ENCODE results near the gene OR1K1. TPM values are rescaled to one million over a fixed set of nuclear protein-coding genes. Genes with fewer than 3 reads are reported as not detected.

The OR1K1 gene
- total RNA-seq, 3 donors from 2014 or later, result not detected

GRCh38 chr9:122810306-122810946 lies 10.5 kb downstream of the OR1K1 start:
- no peaks in the 10 kb centered on the region for H3K27me3 ChIP-seq

GRCh38 chr9:122812736-122813135 lies 12.8 kb downstream of the OR1K1 start:
- no peak for DNase-seq (ENCODE audit: low spot score in 2 of 2)
- Histone ChIP-seq H3K9me3 (no peaks in the 10 kb centered on the region), H3K36me3 (no peaks in the 10 kb centered on the region), H3K27ac (no peak overlapping the region), H3K4me3 (no peak overlapping the region), H3K27me3 (no peaks in the 10 kb centered on the region), H3K4me1 (no peaks in the 10 kb centered on the region)
- intact Hi-C loops (cut with DNase I; ENCODE audit: low total_unique reads), result no loop called here
- no peak for TF ChIP-seq POLR2A (IDR thresholded peaks at IDR 0.05)
- TF ChIP-seq POLR2AphosphoS5 (IDR thresholded peaks at IDR 0.05), result no peak
- no peak for TF ChIP-seq CTCF (IDR thresholded peaks at IDR 0.05)

More at GRCh38 chr9:122810306-122810946, 10.5 kb downstream of the OR1K1 start:
- Histone ChIP-seq H3K4me3 (peak overlapping the region in 1 of 3 donors; percentile 4), H3K27ac (peak overlapping the region; percentile 45 to 56), H3K9me3 (no peaks in the 10 kb centered on the region), H3K4me1 (no peaks in the 10 kb centered on the region), H3K36me3 (no peaks in the 10 kb centered on the region)
- peak in 2 of 3 donors; percentile 39 to 48 for TF ChIP-seq POLR2AphosphoS5 (IDR thresholded peaks at IDR 0.05)
- TF ChIP-seq POLR2A (IDR thresholded peaks at IDR 0.05), result no peak
- peak; percentile 83 to 91 (median 88) for TF ChIP-seq CTCF (IDR thresholded peaks at IDR 0.05)
- peak; percentile 53 to 78 for DNase-seq (ENCODE audit: low spot score in 2 of 2)
- intact Hi-C loops (cut with DNase I; ENCODE audit: low total_unique reads), result no loop called here

- no peaks in the 10 kb centered on the region for H3K27me3 ChIP-seq
- H3K9me3 ChIP-seq, result no peaks in the 10 kb centered on the region
- DNase-seq (ENCODE audit: low spot score in 2 of 2), result no peak
- no peak overlapping the region for H3K27ac ChIP-seq
- TF ChIP-seq POLR2AphosphoS5 (IDR thresholded peaks at IDR 0.05), result no peak
- no peaks in the 10 kb centered on the region for H3K4me1 ChIP-seq
- no peak overlapping the region for H3K4me3 ChIP-seq
- intact Hi-C loops (cut with DNase I; ENCODE audit: low total_unique reads), result no loop called here
- H3K36me3 ChIP-seq, result no peaks in the 10 kb centered on the region
Observed at GRCh38 chr9:122814545-122814944, 14.6 kb downstream of the OR1K1 start.

GRCh38 chr9:122815544-122815943 lies 15.6 kb downstream of the OR1K1 start:
- intact Hi-C loops (cut with DNase I; ENCODE audit: low total_unique reads), result no loop called here
- peak overlapping the region in 1 of 3 donors; percentile 7 for H3K4me3 ChIP-seq
- H3K9me3 ChIP-seq, result no peaks in the 10 kb centered on the region
- H3K27ac ChIP-seq, result peak overlapping the region in 1 of 2 donors; percentile 9
- no peaks in the 10 kb centered on the region for H3K4me1 ChIP-seq
- no peak for DNase-seq (ENCODE audit: low spot score in 2 of 2)
- no peaks in the 10 kb centered on the region for H3K36me3 ChIP-seq
- no peak for TF ChIP-seq CTCF (IDR thresholded peaks at IDR 0.05)
- TF ChIP-seq POLR2A (IDR thresholded peaks at IDR 0.05), result no peak
- TF ChIP-seq POLR2AphosphoS5 (IDR thresholded peaks at IDR 0.05), result no peak
- no peaks in the 10 kb centered on the region for H3K27me3 ChIP-seq

GRCh38 chr9:122816163-122816867 lies 16.4 kb downstream of the OR1K1 start:
- intact Hi-C loops (cut with DNase I; ENCODE audit: low total_unique reads), result no loop called here

More at GRCh38 chr9:122816163-122816867, 16.4 kb downstream of the OR1K1 start:
- no peak for TF ChIP-seq CTCF (IDR thresholded peaks at IDR 0.05)
- no peak for TF ChIP-seq POLR2AphosphoS5 (IDR thresholded peaks at IDR 0.05)
- no peak for TF ChIP-seq POLR2A (IDR thresholded peaks at IDR 0.05)
- Histone ChIP-seq H3K27me3 (no peaks in the 10 kb centered on the region), H3K4me3 (peak overlapping the region in 1 of 3 donors; percentile 7), H3K4me1 (no peaks in the 10 kb centered on the region), H3K36me3 (no peaks in the 10 kb centered on the region), H3K27ac (peak overlapping the region in 1 of 2 donors; percentile 49), H3K9me3 (no peaks in the 10 kb centered on the region)
- peak in 1 of 2 donors; percentile 30 for DNase-seq (ENCODE audit: low spot score in 2 of 2)

Data from breast epithelium (tissue), 4 donors.